Keratinocyte (primary cell): ENCODE measurements around the gene AGO3.

ENCODE experiments used
- CTCF ChIP-seq, 3 experiments: IDR thresholded peaks in 1 of 3; conservative IDR thresholded peaks in 1 of 3; optimal IDR thresholded peaks in 1 of 3; 2 replicates in 2 of 3; 3 replicates in 1 of 3; pipeline versions ENCODE3 to v1.5.1; 2011; ENCODE audit warnings: low read length in 3 of 3, mild to moderate bottlenecking in 3 of 3, moderate library complexity in 2 of 3, control low read depth in 1 of 3, inconsistent platforms in 1 of 3; ENCODE audit not compliant: insufficient read depth in 2 of 3; ENCODE audit errors: extremely low read depth in 1 of 3
- EZH2 ChIP-seq: IDR thresholded peaks from one replicate; pipeline ENCODE4 v1.6.1; 2012; ENCODE audit warnings: inconsistent platforms, mild to moderate bottlenecking, low read length, moderate library complexity

- no peak for TF ChIP-seq EZH2
- no peak for TF ChIP-seq CTCF (optimal IDR thresholded peaks at IDR 0.05 in 1 of 3, IDR thresholded peaks at IDR 0.05 in 1 of 3, conservative IDR thresholded peaks at IDR 0.05 in 1 of 3; ENCODE audit: extremely low read depth in 1 of 3, insufficient read depth in 2 of 3, low read length in 3 of 3)
Measured at GRCh38 chr1:35902671-35903070, 28.2 kb upstream of the AGO3 start.
